SHP77 (cell line): ENCODE data around the gene MAPK8IP1.

ENCODE experiments used
- DNase-seq, 2 experiments: peaks; one replicate each; lab custom pipeline; 2025; lab: John Stamatoyannopoulos, UW

Gene MAPK8IP1

DNA sequence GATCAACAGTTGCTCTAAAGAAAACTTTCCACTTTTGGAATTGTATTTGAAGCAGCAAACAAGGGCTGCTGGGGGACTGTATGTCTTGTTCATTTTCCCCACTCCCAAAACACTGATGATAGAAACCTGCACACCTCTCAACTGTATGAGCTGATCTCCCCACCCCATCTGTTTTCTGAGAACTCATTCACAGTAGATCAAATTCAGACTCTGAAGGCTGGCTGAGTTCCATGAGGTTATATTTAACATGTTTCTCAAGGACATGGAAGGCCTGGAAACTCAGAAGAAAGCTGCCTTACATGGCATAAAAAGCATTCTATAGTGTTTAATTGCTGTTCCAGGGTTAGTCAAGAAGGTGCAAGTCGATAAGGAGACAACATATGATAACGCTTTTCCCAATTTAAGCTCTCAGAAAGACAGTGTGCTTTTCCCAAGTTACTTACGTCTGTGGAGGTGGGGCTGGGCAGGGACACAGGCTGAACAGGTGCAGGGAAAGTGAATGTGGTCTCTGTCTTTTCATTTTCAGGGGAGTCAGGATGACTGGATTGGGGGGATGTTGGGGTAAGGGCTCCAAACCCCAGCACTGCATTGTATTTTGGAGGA, 60.0 kb downstream of the MAPK8IP1 start:
- no peak for DNase-seq

DNA sequence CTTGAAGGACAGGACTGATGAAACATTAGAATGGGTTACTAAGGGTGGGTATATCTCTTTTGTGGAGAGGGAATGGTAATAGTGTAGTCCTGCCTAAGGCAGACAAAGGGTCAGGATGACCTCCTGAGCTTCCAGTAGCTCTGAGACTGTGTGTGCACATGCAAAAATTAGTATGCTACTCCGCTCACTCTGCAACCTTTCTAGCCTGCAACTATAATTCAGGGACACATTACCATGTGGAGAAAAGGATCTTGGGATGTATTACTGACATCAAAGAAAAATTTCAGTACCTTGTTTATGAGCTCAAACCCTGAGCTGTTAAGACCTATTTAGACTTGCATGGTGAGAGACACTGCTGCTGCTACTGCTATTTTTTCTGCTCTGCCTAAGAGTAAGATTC, 62.4 kb downstream of the MAPK8IP1 start:
- DNase-seq, result no peak

DNA sequence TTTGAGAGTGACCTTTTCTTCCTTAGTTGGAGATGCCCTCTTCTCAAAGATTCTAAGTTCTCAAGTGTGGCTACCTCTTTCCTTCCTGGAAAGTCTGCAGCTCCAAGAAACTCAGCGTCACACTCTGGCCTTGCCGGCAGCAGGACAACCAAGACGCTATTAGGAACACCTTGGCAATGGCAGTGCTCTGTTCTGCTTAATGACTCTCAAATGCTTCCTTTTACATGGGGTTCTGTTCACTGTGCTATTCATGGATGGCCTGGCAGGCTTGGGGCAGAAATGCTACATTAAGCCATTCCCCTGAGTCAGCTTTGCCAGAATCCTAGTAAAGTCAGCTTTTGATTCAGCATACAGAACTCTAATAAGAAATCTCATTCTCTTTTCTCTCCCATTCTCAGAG, 62.9 kb downstream of the MAPK8IP1 start:
- DNase-seq, result no peak

DNA sequence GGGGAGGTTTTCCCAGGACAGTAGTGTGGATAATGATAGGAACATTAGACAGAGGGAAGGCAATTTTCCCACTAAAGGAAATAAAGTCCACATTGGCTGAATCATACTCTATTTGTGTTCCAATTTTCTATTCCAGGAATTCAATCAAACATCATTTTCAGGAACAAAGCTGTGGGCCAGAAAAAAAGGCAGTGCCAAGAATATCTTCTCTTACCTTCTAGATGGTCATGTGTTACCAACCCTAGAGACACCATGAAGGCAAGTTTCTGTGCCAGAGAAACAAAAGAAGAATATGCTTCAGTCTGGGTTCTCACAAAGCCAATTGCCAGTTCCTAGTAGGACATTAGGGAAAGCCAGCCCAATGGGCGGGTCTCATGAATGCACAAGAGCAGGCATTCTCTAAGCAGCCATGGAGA, 64.5 kb downstream of the MAPK8IP1 start:
- no peak for DNase-seq
